BE2C (cell line): ENCODE results near the gene OR13C5.

Experiments used
- DNase-seq: peaks from one replicate; pipeline ENCODE4 v3.0.0-alpha.2; 2020
- H3K27me3 ChIP-seq: fragments of 250-450 bp; sonication (Bioruptor Pico); 2 replicates; pipeline ENCODE4 v1.5.1; 2020; ENCODE audit warnings: mild to moderate bottlenecking
- H3K36me3 ChIP-seq: fragments of 250-450 bp; sonication (Bioruptor Pico); 2 replicates; pipeline ENCODE4 v1.5.1; 2020; ENCODE audit warnings: mild to moderate bottlenecking
- H3K4me1 ChIP-seq: fragments of 250-450 bp; sonication (Bioruptor Pico); 2 replicates; pipeline ENCODE4 v1.5.1; 2020
- H3K4me3 ChIP-seq: 2 replicates; pipeline ENCODE4 v1.5.1; 2011; ENCODE audit warnings: low read depth, low read length
- H3K9me3 ChIP-seq: fragments of 250-450 bp; sonication (Bioruptor Pico); 2 replicates; pipeline ENCODE4 v1.5.1; 2020
- TF ChIP-seq, protein P1 (sequence below): IDR thresholded peaks from 2 replicates; pipeline ENCODE4 v1.5.1; 2012; ENCODE audit warnings: mild to moderate bottlenecking, low read depth, low read length

OR13C5 gene

DNA sequence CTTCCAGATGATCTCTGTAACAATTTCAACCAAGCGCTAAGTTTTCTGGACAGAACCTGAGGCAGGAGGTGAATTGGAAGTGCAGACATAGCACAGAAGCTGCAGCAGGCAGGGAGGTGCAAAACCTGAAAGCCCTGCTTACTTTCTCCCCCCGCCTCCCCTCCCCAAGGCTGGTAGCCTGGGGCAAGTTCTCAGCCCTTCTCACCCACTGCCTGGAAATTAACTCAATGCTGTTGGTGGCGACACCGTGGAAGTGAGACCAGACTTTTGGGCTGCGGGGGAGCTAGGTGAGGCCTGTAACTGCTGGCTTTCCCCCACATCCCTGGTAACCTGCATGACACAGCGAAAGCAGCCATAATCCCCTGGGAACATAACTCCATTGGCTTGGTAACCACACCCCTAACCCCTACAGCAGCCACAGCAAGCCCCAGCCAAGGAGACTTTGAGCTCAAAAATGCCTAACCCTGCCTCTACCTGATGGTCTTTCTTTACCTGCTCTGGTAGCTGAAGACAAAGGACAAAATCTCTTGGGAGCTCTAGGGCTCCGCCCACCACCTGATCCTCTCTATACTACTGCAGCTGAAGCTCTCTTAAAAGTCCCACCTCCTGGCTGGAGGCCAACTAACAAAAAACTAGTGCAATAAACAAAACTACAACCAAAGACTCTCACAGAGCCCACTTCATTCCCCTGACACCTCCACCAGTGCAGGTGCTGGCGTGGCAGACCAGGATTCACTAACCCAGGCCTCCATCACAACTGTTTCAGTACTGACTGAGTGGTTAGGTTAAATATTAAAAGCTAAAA lies 42.2 kb downstream of the OR13C5 start:
- TF ChIP-seq, protein P1, sequence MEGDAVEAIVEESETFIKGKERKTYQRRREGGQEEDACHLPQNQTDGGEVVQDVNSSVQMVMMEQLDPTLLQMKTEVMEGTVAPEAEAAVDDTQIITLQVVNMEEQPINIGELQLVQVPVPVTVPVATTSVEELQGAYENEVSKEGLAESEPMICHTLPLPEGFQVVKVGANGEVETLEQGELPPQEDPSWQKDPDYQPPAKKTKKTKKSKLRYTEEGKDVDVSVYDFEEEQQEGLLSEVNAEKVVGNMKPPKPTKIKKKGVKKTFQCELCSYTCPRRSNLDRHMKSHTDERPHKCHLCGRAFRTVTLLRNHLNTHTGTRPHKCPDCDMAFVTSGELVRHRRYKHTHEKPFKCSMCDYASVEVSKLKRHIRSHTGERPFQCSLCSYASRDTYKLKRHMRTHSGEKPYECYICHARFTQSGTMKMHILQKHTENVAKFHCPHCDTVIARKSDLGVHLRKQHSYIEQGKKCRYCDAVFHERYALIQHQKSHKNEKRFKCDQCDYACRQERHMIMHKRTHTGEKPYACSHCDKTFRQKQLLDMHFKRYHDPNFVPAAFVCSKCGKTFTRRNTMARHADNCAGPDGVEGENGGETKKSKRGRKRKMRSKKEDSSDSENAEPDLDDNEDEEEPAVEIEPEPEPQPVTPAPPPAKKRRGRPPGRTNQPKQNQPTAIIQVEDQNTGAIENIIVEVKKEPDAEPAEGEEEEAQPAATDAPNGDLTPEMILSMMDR = no peak
- Histone ChIP-seq H3K27me3 (no peaks in the 10 kb centered on the region), H3K4me1 (no peaks in the 10 kb centered on the region), H3K9me3 (no peaks in the 10 kb centered on the region), H3K4me3 (no peak overlapping the region), H3K36me3 (no peaks in the 10 kb centered on the region)
- no peak for DNase-seq

DNA sequence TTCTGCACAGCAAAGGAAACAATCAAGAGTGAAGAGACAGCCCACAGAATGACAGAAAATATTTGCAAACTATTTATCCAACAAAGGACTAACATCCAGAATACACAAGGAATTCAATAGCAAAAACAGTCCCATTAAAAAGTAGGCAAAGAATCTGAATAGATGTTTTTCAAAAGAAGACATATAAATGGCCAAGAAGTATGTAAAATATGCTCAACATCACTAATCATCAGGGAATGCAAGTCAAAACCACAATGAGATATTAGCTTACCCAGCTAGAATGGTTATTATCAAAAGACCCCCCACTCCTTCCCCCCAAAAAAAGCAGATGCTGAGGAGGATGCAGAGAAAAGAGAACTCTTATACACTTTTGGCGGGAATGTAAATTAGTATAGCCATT lies 43.7 kb downstream of the OR13C5 start:
- Histone ChIP-seq H3K9me3 (no peaks in the 10 kb centered on the region), H3K4me3 (no peak overlapping the region), H3K4me1 (no peaks in the 10 kb centered on the region), H3K27me3 (no peaks in the 10 kb centered on the region), H3K36me3 (no peaks in the 10 kb centered on the region)
- TF ChIP-seq, protein P1 = no peak
- no peak for DNase-seq

DNA sequence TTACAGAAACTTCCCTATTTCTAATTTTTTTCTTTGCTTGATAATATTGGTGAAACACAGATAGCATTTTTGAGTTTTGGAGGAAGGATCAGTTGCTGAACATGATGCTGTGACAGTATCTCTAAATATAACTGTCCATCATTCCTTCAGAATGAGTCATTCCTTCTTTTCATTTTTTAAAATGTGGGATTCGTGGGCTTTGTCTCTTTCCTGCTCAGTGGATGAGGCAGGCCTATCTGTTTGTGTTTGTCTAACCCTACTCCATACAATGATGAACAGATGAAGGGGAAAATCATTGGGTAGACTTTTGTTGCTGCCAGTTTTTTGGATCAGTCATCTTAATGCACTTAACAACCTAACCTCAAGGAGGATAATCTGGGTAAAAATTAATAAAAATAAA lies 46.0 kb downstream of the OR13C5 start:
- no peaks in the 10 kb centered on the region for H3K36me3 ChIP-seq
- no peaks in the 10 kb centered on the region for H3K9me3 ChIP-seq
- H3K27me3 ChIP-seq = no peaks in the 10 kb centered on the region
- H3K4me3 ChIP-seq = no peak overlapping the region
- H3K4me1 ChIP-seq = no peaks in the 10 kb centered on the region
- no peak for DNase-seq
- TF ChIP-seq, protein P1 = no peak
